OCI-LY1 (cell line): ENCODE results near the gene PTGDS.
A peak's percentile ranks its signal among the peaks of the same experiment; 100 is the strongest.

Source experiments
- H2AFZ ChIP-seq: fragments of 200-600 bp; sonication (generic), shearing (Covaris generic); 2 replicates; pipeline ENCODE4 v1.6.0; 2014; ENCODE audit warnings: antibody characterized with exemption, mild to moderate bottlenecking, low read length
- H3F3A ChIP-seq: fragments of 200-600 bp; sonication (generic), shearing (Covaris generic); 2 replicates; pipeline ENCODE4 v1.6.0; 2014; ENCODE audit warnings: mild to moderate bottlenecking, antibody characterized with exemption, low read length, moderate library complexity; ENCODE audit not compliant: insufficient read depth
- H3K27ac ChIP-seq: fragments of 200-600 bp; sonication (generic); 2 replicates; pipeline ENCODE4 v1.5.1; 2014; ENCODE audit warnings: low read length, mixed run types, mild to moderate bottlenecking, low read depth; ENCODE audit not compliant: poor library complexity, severe bottlenecking
- H3K27me3 ChIP-seq: fragments of 200-600 bp; sonication (generic); 2 replicates; pipeline ENCODE4 v1.6.0; 2014; ENCODE audit warnings: antibody characterized with exemption, mild to moderate bottlenecking, low read length, moderate library complexity; ENCODE audit not compliant: insufficient read depth
- H3K36me3 ChIP-seq: fragments of 200-600 bp; sonication (generic); 2 replicates; pipeline ENCODE4 v1.6.1; 2014; ENCODE audit warnings: mild to moderate bottlenecking, antibody characterized with exemption, low read length, moderate library complexity, mixed read lengths; ENCODE audit not compliant: insufficient read depth
- H3K4me1 ChIP-seq: fragments of 200-600 bp; sonication (generic); 2 replicates; pipeline ENCODE4 v1.5.1; 2014; ENCODE audit warnings: mild to moderate bottlenecking, low read length, moderate library complexity; ENCODE audit not compliant: insufficient read depth, severe bottlenecking
- H3K4me2 ChIP-seq: fragments of 200-600 bp; sonication (generic), shearing (Covaris generic); 2 replicates; pipeline ENCODE4 v1.6.1; 2014; ENCODE audit warnings: low read length
- H3K4me3 ChIP-seq: fragments of 200-600 bp; sonication (generic); 2 replicates; pipeline ENCODE4 v1.5.1; 2014; ENCODE audit warnings: low read length, low read depth, mild to moderate bottlenecking, mixed read lengths; ENCODE audit not compliant: poor library complexity, severe bottlenecking
- H3K79me2 ChIP-seq: fragments of 200-600 bp; shearing (Covaris generic); 2 replicates; pipeline ENCODE4 v1.6.1; 2016; ENCODE audit warnings: mixed run types, low read length, mixed read lengths; ENCODE audit not compliant: insufficient read depth
- H3K9ac ChIP-seq: fragments of 200-600 bp; sonication (generic), shearing (Covaris generic); 2 replicates; pipeline ENCODE4 v1.6.1; 2014; ENCODE audit warnings: mild to moderate bottlenecking, low read length, mixed read lengths
- H3K9me2 ChIP-seq: fragments of 200-600 bp; sonication (generic), shearing (Covaris generic); 2 replicates; pipeline ENCODE4 v1.6.1; 2014; ENCODE audit warnings: low read depth, mild to moderate bottlenecking, low read length, mixed read lengths
- H3K9me3 ChIP-seq: fragments of 200-600 bp; shearing (Covaris generic); 2 replicates; pipeline ENCODE4 v1.6.1; 2014; ENCODE audit warnings: low read length, mixed read lengths
- H4K20me1 ChIP-seq: fragments of 200-600 bp; sonication (generic), shearing (Covaris generic); 2 replicates; pipeline ENCODE4 v1.6.0; 2016; ENCODE audit warnings: mild to moderate bottlenecking, low read length; ENCODE audit not compliant: insufficient read depth
- EZH2 ChIP-seq: fragments of 200-600 bp; sonication (generic), shearing (Covaris generic); IDR thresholded peaks from 2 replicates; pipeline ENCODE4 v1.8.0; 2017; ENCODE audit warnings: borderline replicate concordance, mixed run types, mild to moderate bottlenecking, antibody characterized with exemption, low read length, moderate library complexity, mixed read lengths
- TF ChIP-seq, protein P1 (sequence below): fragments of 200-600 bp; sonication (generic), shearing (Covaris generic); IDR thresholded peaks from 2 replicates; pipeline ENCODE4 v1.5.1; 2017; ENCODE audit warnings: mild to moderate bottlenecking, antibody characterized with exemption, low read length, moderate library complexity, mixed read lengths

PTGDS gene

GRCh38 chr9:137027369-137028262 lies 50.3 kb downstream of the PTGDS start, which contains the start of gene ABCA2:
Gene ABCA2, minus strand, starts transcription at chr9:137028237. Its CDS starts 97 bp downstream, at chr9:137028140.
- H3K4me3 ChIP-seq, result peak within 1 kb of the TSS; percentile 63
- no peaks in the 10 kb centered on the region for H3K79me2 ChIP-seq
- H3K27me3 ChIP-seq, result peaks cover 17% of the 10 kb centered on the region
- no peaks in the 10 kb centered on the region for H3K9me2 ChIP-seq
- no peaks in the 10 kb centered on the region for H3K36me3 ChIP-seq
- peak within 1 kb of the TSS; percentile 59 for H3K9ac ChIP-seq
- no peak for TF ChIP-seq EZH2
- TF ChIP-seq, protein P1, sequence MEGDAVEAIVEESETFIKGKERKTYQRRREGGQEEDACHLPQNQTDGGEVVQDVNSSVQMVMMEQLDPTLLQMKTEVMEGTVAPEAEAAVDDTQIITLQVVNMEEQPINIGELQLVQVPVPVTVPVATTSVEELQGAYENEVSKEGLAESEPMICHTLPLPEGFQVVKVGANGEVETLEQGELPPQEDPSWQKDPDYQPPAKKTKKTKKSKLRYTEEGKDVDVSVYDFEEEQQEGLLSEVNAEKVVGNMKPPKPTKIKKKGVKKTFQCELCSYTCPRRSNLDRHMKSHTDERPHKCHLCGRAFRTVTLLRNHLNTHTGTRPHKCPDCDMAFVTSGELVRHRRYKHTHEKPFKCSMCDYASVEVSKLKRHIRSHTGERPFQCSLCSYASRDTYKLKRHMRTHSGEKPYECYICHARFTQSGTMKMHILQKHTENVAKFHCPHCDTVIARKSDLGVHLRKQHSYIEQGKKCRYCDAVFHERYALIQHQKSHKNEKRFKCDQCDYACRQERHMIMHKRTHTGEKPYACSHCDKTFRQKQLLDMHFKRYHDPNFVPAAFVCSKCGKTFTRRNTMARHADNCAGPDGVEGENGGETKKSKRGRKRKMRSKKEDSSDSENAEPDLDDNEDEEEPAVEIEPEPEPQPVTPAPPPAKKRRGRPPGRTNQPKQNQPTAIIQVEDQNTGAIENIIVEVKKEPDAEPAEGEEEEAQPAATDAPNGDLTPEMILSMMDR, result no peak
- H3K27ac ChIP-seq, result no peak within 1 kb of the TSS
- peak within 1 kb of the TSS; percentile 99 for H3K4me2 ChIP-seq
- no peaks in the 10 kb centered on the region for H4K20me1 ChIP-seq
- peaks cover 20% of the 10 kb centered on the region for H3K4me1 ChIP-seq
- H2AFZ ChIP-seq, result no peak within 1 kb of the TSS
- no peaks in the 10 kb centered on the region for H3K9me3 ChIP-seq
- no peaks in the 10 kb centered on the region for H3F3A ChIP-seq

DNA sequence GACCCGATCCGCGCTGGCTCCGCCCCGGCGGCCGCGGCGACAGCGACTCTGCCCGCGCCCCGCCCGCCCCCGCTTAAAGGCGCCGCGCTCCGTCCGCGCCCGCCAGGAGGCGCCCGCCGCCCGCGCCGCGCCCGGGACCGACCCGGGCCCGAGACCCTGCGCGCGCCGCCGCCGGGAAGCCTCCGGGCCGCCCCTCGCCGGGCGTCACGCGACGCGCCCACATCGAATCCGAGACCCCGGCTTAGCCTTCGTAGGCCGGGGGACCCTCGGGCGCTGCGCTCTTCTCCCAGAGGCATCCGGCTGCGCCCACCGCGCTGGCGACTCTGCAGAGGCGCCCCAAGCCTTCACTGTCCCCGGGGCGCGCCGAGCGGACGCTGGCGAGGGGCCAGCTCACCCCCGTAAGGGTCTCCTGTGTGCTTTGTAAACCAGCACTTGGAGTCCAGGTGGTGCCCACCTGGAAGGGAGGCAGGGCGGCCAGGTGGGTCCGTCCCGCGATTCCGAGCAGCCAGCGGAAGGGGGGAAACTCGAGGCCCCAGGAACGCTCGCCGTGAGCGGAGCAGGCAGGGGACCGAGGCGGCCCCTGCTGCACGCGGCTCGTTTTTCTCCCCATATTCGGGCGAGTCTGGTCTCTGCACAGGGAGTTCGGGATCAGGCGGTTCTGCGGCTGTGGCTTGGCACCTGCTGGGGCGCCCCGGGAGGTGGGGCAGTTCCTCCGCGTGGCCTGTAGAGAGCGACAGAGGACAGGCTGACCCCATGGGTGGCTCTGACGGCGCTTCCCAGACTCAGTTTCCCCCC lies 51.2 kb downstream of the PTGDS start:
- Histone ChIP-seq H3K27ac (no peak overlapping the region), H3K4me1 (peaks cover 20% of the 10 kb centered on the region), H3K9me2 (no peaks in the 10 kb centered on the region)

More for the DNA sequence above, 51.2 kb downstream of the PTGDS start:
- Histone ChIP-seq H3K4me3 (peak overlapping the region; percentile 63), H3K9ac (peak overlapping the region; percentile 59), H3K79me2 (no peaks in the 10 kb centered on the region), H3K4me2 (peak overlapping the region; percentile 99), H2AFZ (no peak overlapping the region), H3F3A (no peaks in the 10 kb centered on the region), H3K9me3 (no peaks in the 10 kb centered on the region), H3K27me3 (peaks cover 17% of the 10 kb centered on the region), H4K20me1 (no peaks in the 10 kb centered on the region), H3K36me3 (no peaks in the 10 kb centered on the region)
- no peak for TF ChIP-seq EZH2
- TF ChIP-seq, protein P1, result peak; percentile 27; the same call in 1 of the 2 replicates
